DMS79 (cell line): Measurements from ENCODE around the gene IFITM1.

Source experiments
- DNase-seq: peaks from one replicate; lab custom pipeline; 2025; lab: John Stamatoyannopoulos, UW

IFITM1 gene

DNA sequence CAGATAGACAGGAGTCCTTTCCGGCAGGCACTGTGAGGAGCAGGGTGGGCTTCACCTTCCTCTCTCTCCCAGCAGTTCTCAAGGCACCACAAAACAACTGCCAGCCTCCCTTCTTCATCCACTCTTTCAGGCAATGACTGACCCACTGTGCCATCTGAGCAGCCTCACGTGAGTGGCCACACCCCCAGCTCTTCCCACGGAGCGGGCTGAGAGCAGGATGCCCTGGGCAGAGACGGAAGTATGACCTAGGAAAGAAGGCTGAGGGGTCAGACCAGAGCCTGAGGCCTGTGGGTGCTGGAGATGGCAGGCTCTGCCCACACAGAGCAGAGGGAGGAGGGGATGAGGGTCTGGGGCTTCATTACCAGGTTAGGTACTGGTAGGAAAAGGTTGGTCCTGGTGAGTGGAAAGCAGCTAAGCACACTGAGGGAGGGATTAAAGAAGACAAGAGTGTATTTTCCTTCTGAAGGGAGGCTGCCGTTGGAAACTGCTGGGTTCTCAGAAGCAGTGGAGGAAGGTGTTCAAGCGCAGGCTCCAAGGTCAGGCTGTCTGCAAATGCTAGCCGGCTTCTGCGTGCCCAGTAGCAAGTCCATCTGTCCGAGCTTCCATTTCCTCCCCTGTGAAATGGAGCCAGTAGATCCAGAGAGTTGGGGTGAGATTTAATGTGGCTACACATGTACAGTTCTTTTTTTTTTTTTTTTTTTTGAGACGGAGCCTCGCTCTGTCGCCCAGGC is 31.0 kb upstream of the IFITM1 start:
- DNase-seq, result no peak

DNA sequence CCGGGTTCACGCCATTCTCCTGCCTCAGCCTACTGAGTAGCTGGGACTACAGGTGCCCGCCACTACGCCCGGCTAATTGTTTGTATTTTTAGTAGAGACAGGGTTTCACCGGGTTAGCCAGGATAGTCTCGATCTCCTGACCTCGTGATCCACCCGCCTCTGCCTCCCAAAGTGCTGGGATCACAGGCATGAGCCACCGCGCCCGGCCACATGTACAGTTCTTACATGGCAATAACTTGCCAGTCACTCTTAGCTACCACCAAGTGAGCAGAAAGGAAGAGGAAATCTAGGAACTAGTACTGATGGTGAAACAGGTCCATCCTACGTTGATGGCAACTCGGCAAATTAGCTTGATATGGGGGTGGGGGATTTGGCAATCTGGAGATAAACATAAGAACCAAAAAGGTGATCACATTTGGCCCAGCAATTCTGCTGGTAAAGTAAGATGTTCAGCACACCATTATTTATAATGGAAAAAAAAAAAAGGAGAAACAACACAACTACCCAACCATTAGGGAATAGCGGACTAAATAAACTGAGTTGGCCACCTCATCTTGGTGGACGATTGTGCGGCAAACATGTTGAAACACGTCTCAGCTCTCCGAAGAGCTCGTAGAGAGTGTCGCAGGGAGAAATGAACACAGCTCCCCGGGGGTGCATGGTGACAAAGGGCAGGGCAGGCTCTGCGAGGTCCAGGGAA is 30.3 kb upstream of the IFITM1 start:
- DNase-seq, result no peak

- no peak for DNase-seq
Measured at GRCh38 chr11:284105-285020, 29.5 kb upstream of the IFITM1 start.

DNA sequence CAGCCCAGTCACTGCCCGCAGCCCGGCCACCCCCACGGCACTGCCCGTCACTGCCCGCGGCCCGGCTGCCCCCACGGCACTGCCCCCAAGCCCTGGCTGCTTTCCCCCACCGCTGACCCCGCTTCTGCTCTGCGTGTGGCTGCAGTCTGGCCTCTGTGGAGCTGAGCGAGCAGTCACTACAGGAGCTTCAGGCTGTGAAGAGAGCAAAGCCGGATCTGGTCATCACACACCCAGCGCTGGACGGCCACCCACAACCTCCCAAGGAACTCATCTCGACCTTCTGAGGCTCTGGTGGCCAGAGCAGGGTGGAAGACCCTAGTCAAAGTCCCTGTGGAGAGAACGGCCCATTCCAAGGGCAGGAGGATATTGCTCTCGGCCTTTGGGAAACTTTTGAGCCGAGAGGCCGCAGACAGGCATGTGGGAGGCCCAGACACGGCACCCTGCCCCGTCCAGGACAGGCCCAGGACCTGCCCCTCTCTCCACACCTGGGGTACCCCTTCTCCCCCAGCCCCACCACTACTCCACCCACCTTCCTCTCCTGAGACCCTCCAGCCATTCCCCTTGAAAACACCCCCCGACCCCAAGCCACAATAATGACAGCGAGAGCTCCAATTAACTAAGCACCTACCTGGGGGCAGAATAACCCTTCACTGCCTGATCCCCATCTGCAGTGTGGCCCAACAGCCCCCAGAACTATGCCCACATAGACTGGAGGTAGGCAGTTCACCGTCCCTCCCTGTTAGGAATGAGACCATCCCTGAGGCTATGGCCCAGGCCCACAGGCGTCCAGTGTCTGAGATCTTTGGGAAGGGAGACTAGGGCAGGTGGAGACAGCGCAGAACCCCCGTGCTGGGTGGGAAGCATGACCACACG is 28.6 kb upstream of the IFITM1 start:
- no peak for DNase-seq

DNA sequence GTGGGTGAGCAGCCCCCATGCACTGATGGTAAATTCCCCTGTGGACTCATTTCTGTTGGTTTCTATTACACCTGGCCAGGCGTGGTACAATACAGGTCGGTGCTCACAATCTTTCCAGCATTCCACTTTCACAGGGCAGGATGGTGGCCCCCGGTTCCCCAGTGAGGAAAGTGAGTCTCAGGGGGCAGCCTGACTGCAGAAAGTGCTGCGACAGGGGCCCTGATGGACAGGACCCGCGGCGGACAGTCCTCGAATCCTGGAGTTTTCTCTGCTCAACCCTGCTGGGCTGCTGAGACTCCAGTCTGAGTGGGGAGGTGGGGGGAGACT is 28.0 kb upstream of the IFITM1 start:
- DNase-seq, result no peak

GRCh38 chr11:286977-287820 is 26.6 kb upstream of the IFITM1 start:
- peak; percentile 20 for DNase-seq

DNA sequence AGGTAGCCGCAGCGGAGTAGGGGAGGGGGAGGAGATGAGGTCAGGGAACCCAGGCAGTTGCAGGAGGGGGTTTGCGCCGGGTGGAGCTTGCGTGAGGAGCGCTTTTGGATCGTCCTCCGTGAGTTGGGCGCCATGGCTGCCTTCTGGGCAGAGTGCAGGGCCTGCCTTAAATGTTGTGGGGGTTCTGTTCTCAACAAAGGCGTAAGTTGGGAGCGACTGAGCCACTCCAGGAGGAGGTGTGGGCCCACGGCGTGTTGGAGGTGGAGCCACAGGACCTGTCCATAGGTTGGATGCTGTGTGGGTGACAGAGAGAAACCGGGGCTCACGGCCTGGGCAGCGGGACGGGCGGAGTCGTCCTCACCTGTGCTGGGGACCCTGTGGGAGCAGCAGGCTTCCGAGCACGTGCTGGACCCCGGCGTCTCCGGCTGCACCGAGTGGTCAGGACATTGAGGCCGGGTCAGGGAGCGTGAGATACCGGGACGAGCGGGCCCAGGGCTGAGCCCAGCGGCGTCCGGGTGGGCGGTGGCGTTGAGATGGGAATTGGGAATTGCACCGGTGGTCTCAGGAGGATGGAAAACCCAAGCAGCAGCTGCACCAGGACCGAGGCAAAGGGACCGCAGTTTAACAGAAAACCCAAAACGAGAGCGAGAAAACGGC is 25.9 kb upstream of the IFITM1 start:
- DNase-seq, result peak; percentile 18

GRCh38 chr11:288478-289397 is 25.1 kb upstream of the IFITM1 start, which contains the start of gene PGGHG:
Gene PGGHG, plus strand, starts transcription at chr11:289126. Its CDS starts 691 bp downstream, at chr11:289817.
- no peak for DNase-seq

DNA sequence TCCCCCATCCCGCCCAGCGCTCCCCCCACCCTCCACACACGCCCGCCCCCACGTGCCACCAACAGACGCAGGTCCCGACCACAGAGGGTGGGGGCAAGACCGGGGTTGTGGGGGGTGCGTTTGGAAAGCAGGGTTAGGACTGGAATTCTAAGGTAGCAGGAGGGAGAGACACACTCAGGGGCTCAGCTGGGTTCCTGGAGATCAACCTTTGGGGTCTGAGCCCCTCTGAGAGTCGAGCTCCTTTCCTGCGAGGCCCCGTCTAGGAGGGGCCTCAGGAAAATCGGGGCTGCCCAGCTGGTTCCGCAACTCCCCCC is 24.5 kb upstream of the IFITM1 start:
- no peak for DNase-seq

GRCh38 chr11:289712-290620 is 23.9 kb upstream of the IFITM1 start:
- DNase-seq, result no peak

GRCh38 chr11:290621-291231 is 23.1 kb upstream of the IFITM1 start:
- DNase-seq, result no peak

GRCh38 chr11:291281-292210 is 22.3 kb upstream of the IFITM1 start:
- no peak for DNase-seq

DNA sequence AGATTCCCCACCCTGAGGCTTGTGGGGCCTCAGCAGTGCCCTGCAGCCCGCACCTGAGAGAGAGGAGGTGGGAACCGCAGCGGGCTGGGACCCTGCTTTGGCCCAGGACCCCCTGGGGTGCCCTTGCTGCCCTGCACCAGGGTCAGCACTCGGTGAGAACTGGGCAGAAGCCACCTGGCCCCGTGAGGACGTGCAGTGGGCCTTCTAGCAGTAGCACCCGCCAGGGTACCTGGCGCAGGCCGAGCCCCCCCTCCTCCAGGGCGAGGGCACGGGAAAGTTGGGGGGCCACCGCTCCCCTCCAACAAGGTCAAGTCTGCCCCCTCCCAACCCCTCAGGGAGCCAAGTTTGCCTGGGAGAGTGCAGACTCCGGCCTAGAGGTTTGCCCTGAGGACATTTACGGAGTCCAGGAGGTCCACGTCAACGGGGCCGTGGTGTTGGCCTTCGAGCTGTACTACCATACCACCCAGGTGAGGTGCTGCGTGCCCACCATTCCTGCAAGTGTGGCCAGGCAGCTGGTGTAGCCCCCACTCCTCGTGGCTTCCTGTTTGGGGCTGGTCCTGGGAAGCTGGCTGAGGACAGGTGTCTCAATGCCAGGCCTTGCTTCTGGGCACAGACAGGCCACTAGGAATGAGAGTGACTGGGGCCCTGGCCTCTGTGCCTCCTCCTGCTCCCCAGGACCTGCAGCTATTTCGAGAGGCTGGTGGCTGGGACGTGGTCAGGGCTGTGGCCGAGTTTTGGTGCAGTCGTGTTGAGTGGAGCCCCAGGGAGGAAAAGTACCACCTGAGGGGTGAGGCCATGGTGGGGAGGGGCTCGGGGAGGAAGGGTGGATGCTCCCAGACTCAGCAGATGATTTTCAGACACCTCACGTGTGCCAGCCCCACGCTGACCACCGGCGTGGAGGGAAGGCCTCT is 21.4 kb upstream of the IFITM1 start:
- DNase-seq, result no peak

DNA sequence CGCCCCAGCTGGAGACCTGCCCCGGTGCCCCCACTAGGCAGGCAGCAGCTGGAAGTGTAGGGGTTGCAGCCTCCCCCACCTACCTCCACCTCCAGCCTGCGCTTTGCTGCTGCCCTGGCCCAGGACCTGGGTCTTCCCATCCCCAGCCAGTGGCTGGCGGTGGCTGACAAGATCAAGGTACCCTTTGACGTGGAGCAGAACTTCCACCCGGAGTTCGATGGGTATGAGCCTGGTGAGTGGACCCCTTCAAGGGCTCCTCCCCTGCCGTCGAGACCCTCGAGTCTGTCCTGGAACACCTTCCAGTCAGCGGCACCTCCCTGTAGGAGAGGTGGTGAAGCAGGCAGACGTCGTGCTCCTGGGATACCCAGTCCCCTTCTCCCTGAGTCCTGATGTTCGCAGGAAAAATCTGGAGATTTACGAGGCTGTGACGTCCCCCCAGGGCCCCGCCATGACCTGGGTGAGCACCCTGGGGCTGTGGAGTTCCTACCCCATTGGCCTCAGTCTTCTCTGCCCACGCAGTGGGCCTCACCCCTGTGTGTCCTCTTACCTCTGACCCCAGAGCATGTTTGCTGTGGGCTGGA is 20.5 kb upstream of the IFITM1 start:
- DNase-seq, result no peak
